Measurements from ENCODE around the gene LCE2D. TPM values are rescaled to one million over a fixed set of nuclear protein-coding genes. Genes with fewer than 3 reads are reported as not detected.

LCE2D gene
- total and polyA plus RNA-seq, 2 donors (not counting 1 experiment from before 2014, with no cell fraction given) = not detected

- POLR2A ChIA-PET = no interaction called here
- no peaks in the 10 kb centered on the region for H3K79me2 ChIP-seq (ENCODE audit: control insufficient read depth, insufficient read depth, low read length)
- H4K20me1 ChIP-seq (ENCODE audit: control insufficient read depth, insufficient read depth, low read length, poor library complexity, severe bottlenecking) = no peaks in the 10 kb centered on the region
- DNase-seq = no peak
- Mint-ChIP-seq H3K27me3 (peaks cover 27% of the 10 kb centered on the region), H3K9me3 (ENCODE audit: insufficient read depth) (no peaks in the 10 kb centered on the region), H3K4me1 (no peaks in the 10 kb centered on the region), H3K4me3 (no peak overlapping the region), H3K27ac (no peak overlapping the region)
- H3K9ac ChIP-seq (ENCODE audit: low read length) = no peak overlapping the region
- no peak overlapping the region for H3K4me2 ChIP-seq (replicated peaks; ENCODE audit: low read depth, low read length, poor library complexity, severe bottlenecking)
- intact Hi-C loops (cut with micrococcal nuclease) = no loop called here
- H3K36me3 ChIP-seq (replicated peaks in 1 of 2; ENCODE audit: control extremely low read depth in 1 of 2, control insufficient read depth in 1 of 2, extremely low read depth in 1 of 2, insufficient read depth in 2 of 2, low read length in 1 of 2) = no peaks in the 10 kb centered on the region
- no peak for TF ChIP-seq EZH2 (IDR thresholded peaks at IDR 0.05; ENCODE audit: borderline replicate concordance, insufficient read depth, low read depth, low read length, poor library complexity, severe bottlenecking)
- no peak for TF ChIP-seq CTCF (IDR thresholded peaks at IDR 0.05)
- no peak overlapping the region for H3K4me3 ChIP-seq (ENCODE audit: control extremely low read depth in 1 of 5, extremely low read depth in 1 of 5, insufficient read depth in 1 of 5, low read depth in 2 of 5, low read length in 4 of 5)
- H2AFZ ChIP-seq (ENCODE audit: insufficient read depth, low read depth, low read length, poor library complexity, severe bottlenecking) = no peak overlapping the region
- H3K9me3 ChIP-seq (ENCODE audit: control extremely low read depth in 1 of 3, control insufficient read depth in 2 of 3, insufficient read depth in 1 of 3, low read length in 2 of 3) = no peaks in the 10 kb centered on the region
- no peaks in the 10 kb centered on the region for H3K4me1 ChIP-seq (ENCODE audit: control insufficient read depth in 2 of 2, insufficient read depth in 2 of 2, low read length in 2 of 2)
- peaks cover 0 to 2% (median 0%) of the 10 kb centered on the region in 4 experiments for H3K27me3 ChIP-seq (replicated peaks in 1 of 4; ENCODE audit: control extremely low read depth in 1 of 4, control insufficient read depth in 3 of 4, insufficient read depth in 4 of 4, low read length in 3 of 4)
- CTCF ChIA-PET = no interaction called here
- no peak for ATAC-seq (ENCODE audit: low read depth)
- WGBS (ENCODE audit: insufficient coverage) = 80% methylated on average over 1 of the region's 2 CpGs
- no peak overlapping the region for H3K27ac ChIP-seq (ENCODE audit: low read length in 2 of 2)
These were observed 6.7 kb upstream of the LCE2D start for GRCh38 chr1:152656459-152656858.

- DNase-seq (no peak), ATAC-seq (ENCODE audit: low read depth) (no peak)
- Histone ChIP-seq H3K36me3 (replicated peaks in 1 of 2; ENCODE audit: control extremely low read depth in 1 of 2, control insufficient read depth in 1 of 2, extremely low read depth in 1 of 2, insufficient read depth in 2 of 2, low read length in 1 of 2) (no peaks in the 10 kb centered on the region), H3K4me2 (replicated peaks; ENCODE audit: low read depth, low read length, poor library complexity, severe bottlenecking) (no peak overlapping the region), H3K27ac (ENCODE audit: low read length in 2 of 2) (no peak overlapping the region), H3K4me3 (ENCODE audit: control extremely low read depth in 1 of 5, extremely low read depth in 1 of 5, insufficient read depth in 1 of 5, low read depth in 2 of 5, low read length in 4 of 5) (no peak overlapping the region), H2AFZ (ENCODE audit: insufficient read depth, low read depth, low read length, poor library complexity, severe bottlenecking) (no peak overlapping the region), H3K9me3 (ENCODE audit: control extremely low read depth in 1 of 3, control insufficient read depth in 2 of 3, insufficient read depth in 1 of 3, low read length in 2 of 3) (no peaks in the 10 kb centered on the region), H3K79me2 (ENCODE audit: control insufficient read depth, insufficient read depth, low read length) (no peaks in the 10 kb centered on the region), H3K4me1 (ENCODE audit: control insufficient read depth in 2 of 2, insufficient read depth in 2 of 2, low read length in 2 of 2) (no peaks in the 10 kb centered on the region), H3K27me3 (replicated peaks in 1 of 4; ENCODE audit: control extremely low read depth in 1 of 4, control insufficient read depth in 3 of 4, insufficient read depth in 4 of 4, low read length in 3 of 4) (peaks cover 0 to 2% (median 0%) of the 10 kb centered on the region in 4 experiments), H4K20me1 (ENCODE audit: control insufficient read depth, insufficient read depth, low read length, poor library complexity, severe bottlenecking) (no peaks in the 10 kb centered on the region), H3K9ac (ENCODE audit: low read length) (no peak overlapping the region)
- Mint-ChIP-seq H3K4me1 (no peaks in the 10 kb centered on the region), H3K27me3 (peaks cover 25% of the 10 kb centered on the region), H3K9me3 (ENCODE audit: insufficient read depth) (no peaks in the 10 kb centered on the region), H3K4me3 (no peak overlapping the region), H3K27ac (no peak overlapping the region)
- no peak for TF ChIP-seq EZH2 (IDR thresholded peaks at IDR 0.05; ENCODE audit: borderline replicate concordance, insufficient read depth, low read depth, low read length, poor library complexity, severe bottlenecking)
- WGBS (ENCODE audit: insufficient coverage) = no CpG with 5 or more reads among the region's 4 CpGs
- intact Hi-C loops (cut with micrococcal nuclease) = no loop called here
- POLR2A ChIA-PET = no interaction called here
- CTCF ChIA-PET = interaction anchor here (0.7 kb wide), 1 partner anchor 37 kb away, joined by 4 read pairs; no protein-coding TSS in a partner anchor
These were observed 5.5 kb upstream of the LCE2D start for GRCh38 chr1:152657677-152658076.
